ENCODE results near the gene NYAP1.
A peak's percentile ranks its signal among the peaks of the same experiment; 100 is the strongest.

The NYAP1 gene

GRCh38 chr7:100483090-100483721 is 521 bp upstream of the NYAP1 start (continued):
- TF ChIP-seq ZNF394 (tag by site-specific recombination; IDR thresholded peaks at IDR 0.05; ENCODE audit: borderline replicate concordance): peak; percentile 45; the same call in 1 of the 2 replicates
- TF ChIP-seq ZFP37 (tag by site-specific recombination; IDR thresholded peaks at IDR 0.05): 0 out of 2 replicates have a peak, but pooled peaks have one; percentile 62
- 0 out of 2 replicates have a peak, but pooled peaks have one; percentile 40 for TF ChIP-seq ZNF501 (tag by site-specific recombination; IDR thresholded peaks at IDR 0.05)
- peak; percentile 69; the same call in 1 of the 2 replicates for TF ChIP-seq ZNF561 (tag by site-specific recombination; IDR thresholded peaks at IDR 0.05; ENCODE audit: borderline replicate concordance)
- no peak for TF ChIP-seq SCRT2 (tag by site-specific recombination; IDR thresholded peaks at IDR 0.05)
- TF ChIP-seq OSR2 (tag by site-specific recombination; IDR thresholded peaks at IDR 0.05): no peak
- TF ChIP-seq ZBTB49 (tag by site-specific recombination; IDR thresholded peaks at IDR 0.05; ENCODE audit: low read depth): no peak
- TF ChIP-seq, protein P1, sequence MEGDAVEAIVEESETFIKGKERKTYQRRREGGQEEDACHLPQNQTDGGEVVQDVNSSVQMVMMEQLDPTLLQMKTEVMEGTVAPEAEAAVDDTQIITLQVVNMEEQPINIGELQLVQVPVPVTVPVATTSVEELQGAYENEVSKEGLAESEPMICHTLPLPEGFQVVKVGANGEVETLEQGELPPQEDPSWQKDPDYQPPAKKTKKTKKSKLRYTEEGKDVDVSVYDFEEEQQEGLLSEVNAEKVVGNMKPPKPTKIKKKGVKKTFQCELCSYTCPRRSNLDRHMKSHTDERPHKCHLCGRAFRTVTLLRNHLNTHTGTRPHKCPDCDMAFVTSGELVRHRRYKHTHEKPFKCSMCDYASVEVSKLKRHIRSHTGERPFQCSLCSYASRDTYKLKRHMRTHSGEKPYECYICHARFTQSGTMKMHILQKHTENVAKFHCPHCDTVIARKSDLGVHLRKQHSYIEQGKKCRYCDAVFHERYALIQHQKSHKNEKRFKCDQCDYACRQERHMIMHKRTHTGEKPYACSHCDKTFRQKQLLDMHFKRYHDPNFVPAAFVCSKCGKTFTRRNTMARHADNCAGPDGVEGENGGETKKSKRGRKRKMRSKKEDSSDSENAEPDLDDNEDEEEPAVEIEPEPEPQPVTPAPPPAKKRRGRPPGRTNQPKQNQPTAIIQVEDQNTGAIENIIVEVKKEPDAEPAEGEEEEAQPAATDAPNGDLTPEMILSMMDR (tag by site-specific recombination; IDR thresholded peaks at IDR 0.05): peak; percentile 96
- no peak for TF ChIP-seq ZNF146 (tag by site-specific recombination; IDR thresholded peaks at IDR 0.05)
- TF ChIP-seq ZNF777 (tag by site-specific recombination; IDR thresholded peaks at IDR 0.05; ENCODE audit: borderline replicate concordance): peak; percentile 66; the same call in 1 of the 2 replicates
- no peak for TF ChIP-seq ZNF362 (tag by site-specific recombination; IDR thresholded peaks at IDR 0.05)
- TF ChIP-seq HIC1 (tag by site-specific recombination; IDR thresholded peaks at IDR 0.05): peak; percentile 72
- peak; percentile 49 for TF ChIP-seq SP2 (tag by site-specific recombination; IDR thresholded peaks at IDR 0.05)
- TF ChIP-seq MYNN (tag by site-specific recombination; IDR thresholded peaks at IDR 0.05; ENCODE audit: borderline replicate concordance): no peak
- TF ChIP-seq ZFHX2 (tag by site-specific recombination; conservative IDR thresholded peaks at IDR 0.05): peak; percentile 73
- TF ChIP-seq ZBTB8A (tag by site-specific recombination; IDR thresholded peaks at IDR 0.05): peak; percentile 94
- TF ChIP-seq ZNF48 (tag by site-specific recombination; IDR thresholded peaks at IDR 0.05): no peak
- 0 out of 2 replicates have a peak, but pooled peaks have one; percentile 29 for TF ChIP-seq ZXDB (tag by site-specific recombination; IDR thresholded peaks at IDR 0.05)
- peak; percentile 71; the same call in 1 of the 2 replicates for TF ChIP-seq ZNF610 (tag by site-specific recombination; IDR thresholded peaks at IDR 0.05; ENCODE audit: borderline replicate concordance)
- TF ChIP-seq REPIN1 (tag by site-specific recombination; IDR thresholded peaks at IDR 0.05; ENCODE audit: low read depth): no peak
- no peak for TF ChIP-seq ZBTB11 (tag by site-specific recombination; conservative IDR thresholded peaks at IDR 0.05; ENCODE audit: low read depth)
- TF ChIP-seq, protein P2, sequence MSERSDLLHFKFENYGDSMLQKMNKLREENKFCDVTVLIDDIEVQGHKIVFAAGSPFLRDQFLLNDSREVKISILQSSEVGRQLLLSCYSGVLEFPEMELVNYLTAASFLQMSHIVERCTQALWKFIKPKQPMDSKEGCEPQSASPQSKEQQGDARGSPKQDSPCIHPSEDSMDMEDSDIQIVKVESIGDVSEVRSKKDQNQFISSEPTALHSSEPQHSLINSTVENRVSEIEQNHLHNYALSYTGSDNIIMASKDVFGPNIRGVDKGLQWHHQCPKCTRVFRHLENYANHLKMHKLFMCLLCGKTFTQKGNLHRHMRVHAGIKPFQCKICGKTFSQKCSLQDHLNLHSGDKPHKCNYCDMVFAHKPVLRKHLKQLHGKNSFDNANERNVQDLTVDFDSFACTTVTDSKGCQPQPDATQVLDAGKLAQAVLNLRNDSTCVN (tag by site-specific recombination; optimal IDR thresholded peaks at IDR 0.05): peak; percentile 46
- TF ChIP-seq KLF16 (tag by site-specific recombination; IDR thresholded peaks at IDR 0.05): peak; percentile 92
- TF ChIP-seq, protein P3, sequence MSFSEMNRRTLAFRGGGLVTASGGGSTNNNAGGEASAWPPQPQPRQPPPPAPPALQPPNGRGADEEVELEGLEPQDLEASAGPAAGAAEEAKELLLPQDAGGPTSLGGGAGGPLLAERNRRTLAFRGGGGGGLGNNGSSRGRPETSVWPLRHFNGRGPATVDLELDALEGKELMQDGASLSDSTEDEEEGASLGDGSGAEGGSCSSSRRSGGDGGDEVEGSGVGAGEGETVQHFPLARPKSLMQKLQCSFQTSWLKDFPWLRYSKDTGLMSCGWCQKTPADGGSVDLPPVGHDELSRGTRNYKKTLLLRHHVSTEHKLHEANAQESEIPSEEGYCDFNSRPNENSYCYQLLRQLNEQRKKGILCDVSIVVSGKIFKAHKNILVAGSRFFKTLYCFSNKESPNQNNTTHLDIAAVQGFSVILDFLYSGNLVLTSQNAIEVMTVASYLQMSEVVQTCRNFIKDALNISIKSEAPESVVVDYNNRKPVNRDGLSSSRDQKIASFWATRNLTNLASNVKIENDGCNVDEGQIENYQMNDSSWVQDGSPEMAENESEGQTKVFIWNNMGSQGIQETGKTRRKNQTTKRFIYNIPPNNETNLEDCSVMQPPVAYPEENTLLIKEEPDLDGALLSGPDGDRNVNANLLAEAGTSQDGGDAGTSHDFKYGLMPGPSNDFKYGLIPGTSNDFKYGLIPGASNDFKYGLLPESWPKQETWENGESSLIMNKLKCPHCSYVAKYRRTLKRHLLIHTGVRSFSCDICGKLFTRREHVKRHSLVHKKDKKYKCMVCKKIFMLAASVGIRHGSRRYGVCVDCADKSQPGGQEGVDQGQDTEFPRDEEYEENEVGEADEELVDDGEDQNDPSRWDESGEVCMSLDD (tag by site-specific recombination; IDR thresholded peaks at IDR 0.05): peak; percentile 86
